ENCODE results near the gene ADCY9.

- no peak for TF ChIP-seq POLR2A (IDR thresholded peaks at IDR 0.05)
- TF ChIP-seq, protein P1, sequence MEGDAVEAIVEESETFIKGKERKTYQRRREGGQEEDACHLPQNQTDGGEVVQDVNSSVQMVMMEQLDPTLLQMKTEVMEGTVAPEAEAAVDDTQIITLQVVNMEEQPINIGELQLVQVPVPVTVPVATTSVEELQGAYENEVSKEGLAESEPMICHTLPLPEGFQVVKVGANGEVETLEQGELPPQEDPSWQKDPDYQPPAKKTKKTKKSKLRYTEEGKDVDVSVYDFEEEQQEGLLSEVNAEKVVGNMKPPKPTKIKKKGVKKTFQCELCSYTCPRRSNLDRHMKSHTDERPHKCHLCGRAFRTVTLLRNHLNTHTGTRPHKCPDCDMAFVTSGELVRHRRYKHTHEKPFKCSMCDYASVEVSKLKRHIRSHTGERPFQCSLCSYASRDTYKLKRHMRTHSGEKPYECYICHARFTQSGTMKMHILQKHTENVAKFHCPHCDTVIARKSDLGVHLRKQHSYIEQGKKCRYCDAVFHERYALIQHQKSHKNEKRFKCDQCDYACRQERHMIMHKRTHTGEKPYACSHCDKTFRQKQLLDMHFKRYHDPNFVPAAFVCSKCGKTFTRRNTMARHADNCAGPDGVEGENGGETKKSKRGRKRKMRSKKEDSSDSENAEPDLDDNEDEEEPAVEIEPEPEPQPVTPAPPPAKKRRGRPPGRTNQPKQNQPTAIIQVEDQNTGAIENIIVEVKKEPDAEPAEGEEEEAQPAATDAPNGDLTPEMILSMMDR (IDR thresholded peaks at IDR 0.05 in 8 of 11, conservative IDR thresholded peaks at IDR 0.05 in 3 of 11) = no peak
These were observed 77.8 kb downstream of the ADCY9 start for GRCh38 chr16:4038448-4038847.

All from spleen (tissue), 7 donors.